Subcutaneous abdominal adipose tissue (tissue), 5 donors: ENCODE data around the gene MAL.

ENCODE experiments used
- H3K27ac ChIP-seq: one replicate; pipeline ENCODE4 v1.7.0; 2013; ENCODE audit warnings: low read depth, mild to moderate bottlenecking, inconsistent platforms, low read length, moderate library complexity
- H3K27me3 ChIP-seq, 5 donors: one replicate each; pipeline ENCODE4 v1.7.0; 2013; ENCODE audit warnings: low read length in 5 of 5, inconsistent platforms in 1 of 5; ENCODE audit not compliant: control insufficient read depth in 5 of 5, insufficient read depth in 4 of 5
- H3K36me3 ChIP-seq, 5 donors: one replicate each; pipeline ENCODE4 v1.7.0; 2013; ENCODE audit warnings: low read length in 5 of 5; ENCODE audit not compliant: control insufficient read depth in 5 of 5, insufficient read depth in 5 of 5
- H3K4me1 ChIP-seq, 5 donors: one replicate each; pipeline ENCODE4 v1.7.0; 2013; ENCODE audit warnings: low read length in 5 of 5, mild to moderate bottlenecking in 3 of 5, moderate library complexity in 1 of 5; ENCODE audit not compliant: control insufficient read depth in 5 of 5, insufficient read depth in 5 of 5
- H3K4me3 ChIP-seq, 5 donors: one replicate each; pipeline ENCODE4 v1.7.0; 2013; ENCODE audit warnings: low read length in 5 of 5, low read depth in 1 of 5
- H3K9ac ChIP-seq, 5 donors: one replicate each; pipeline ENCODE4 v1.7.0; 2013; ENCODE audit warnings: low read length in 5 of 5, mild to moderate bottlenecking in 4 of 5, moderate library complexity in 3 of 5
- H3K9me3 ChIP-seq, 5 donors: one replicate each; pipeline ENCODE4 v1.7.0; 2013; ENCODE audit warnings: low read length in 5 of 5; ENCODE audit not compliant: control insufficient read depth in 5 of 5
- donor health status: healthy.
- donor health status: healthy.
- donor health status: healthy.
- donor health status: healthy.
- donor health status: healthy.

Gene MAL

DNA sequence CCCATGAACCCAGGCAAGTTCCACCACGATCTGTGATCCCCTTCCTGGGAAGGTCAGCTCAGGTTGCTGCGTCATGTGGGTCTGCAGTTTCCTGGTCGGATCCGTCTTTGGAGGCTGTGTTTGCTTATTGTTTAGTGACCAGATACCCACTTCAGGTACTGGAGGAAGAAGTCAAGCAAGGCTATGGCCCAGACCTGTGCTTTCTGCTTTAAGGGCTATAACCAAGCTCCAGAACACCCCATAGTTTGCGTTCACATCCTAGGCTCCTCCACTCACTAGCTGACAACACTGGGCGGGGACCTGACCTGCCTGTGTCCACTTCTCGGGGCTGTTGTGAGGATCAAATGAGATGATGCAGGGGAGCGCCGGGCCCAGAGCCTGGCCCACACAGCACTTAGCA is 44.0 kb downstream of the MAL start:
- no peak overlapping the region for H3K27ac ChIP-seq

GRCh38 chr2:95071856-95072255 is 46.3 kb downstream of the MAL start:
- Histone ChIP-seq H3K27me3 (peaks cover 8 to 39% (median 30%) of the 10 kb centered on the region in 5 donors), H3K9ac (no peak overlapping the region), H3K9me3 (no peaks in the 10 kb centered on the region), H3K27ac (no peak overlapping the region), H3K4me3 (no peak overlapping the region), H3K4me1 (peaks cover 0 to 4% (median 4%) of the 10 kb centered on the region in 5 donors), H3K36me3 (no peaks in the 10 kb centered on the region)

More for the DNA sequence above, 44.0 kb downstream of the MAL start:
- Histone ChIP-seq H3K4me1 (no peaks in the 10 kb centered on the region), H3K9ac (no peak overlapping the region), H3K9me3 (no peaks in the 10 kb centered on the region), H3K4me3 (no peak overlapping the region), H3K36me3 (no peaks in the 10 kb centered on the region), H3K27me3 (peaks cover 4 to 20% (median 16%) of the 10 kb centered on the region in 5 donors)

GRCh38 chr2:95072424-95072823 is 46.9 kb downstream of the MAL start:
- Histone ChIP-seq H3K4me3 (no peak overlapping the region), H3K27ac (no peak overlapping the region), H3K9ac (no peak overlapping the region), H3K9me3 (no peaks in the 10 kb centered on the region), H3K4me1 (peaks cover 0 to 10% (median 9%) of the 10 kb centered on the region in 5 donors), H3K27me3 (peaks cover 12 to 42% (median 30%) of the 10 kb centered on the region in 5 donors), H3K36me3 (no peaks in the 10 kb centered on the region)

DNA sequence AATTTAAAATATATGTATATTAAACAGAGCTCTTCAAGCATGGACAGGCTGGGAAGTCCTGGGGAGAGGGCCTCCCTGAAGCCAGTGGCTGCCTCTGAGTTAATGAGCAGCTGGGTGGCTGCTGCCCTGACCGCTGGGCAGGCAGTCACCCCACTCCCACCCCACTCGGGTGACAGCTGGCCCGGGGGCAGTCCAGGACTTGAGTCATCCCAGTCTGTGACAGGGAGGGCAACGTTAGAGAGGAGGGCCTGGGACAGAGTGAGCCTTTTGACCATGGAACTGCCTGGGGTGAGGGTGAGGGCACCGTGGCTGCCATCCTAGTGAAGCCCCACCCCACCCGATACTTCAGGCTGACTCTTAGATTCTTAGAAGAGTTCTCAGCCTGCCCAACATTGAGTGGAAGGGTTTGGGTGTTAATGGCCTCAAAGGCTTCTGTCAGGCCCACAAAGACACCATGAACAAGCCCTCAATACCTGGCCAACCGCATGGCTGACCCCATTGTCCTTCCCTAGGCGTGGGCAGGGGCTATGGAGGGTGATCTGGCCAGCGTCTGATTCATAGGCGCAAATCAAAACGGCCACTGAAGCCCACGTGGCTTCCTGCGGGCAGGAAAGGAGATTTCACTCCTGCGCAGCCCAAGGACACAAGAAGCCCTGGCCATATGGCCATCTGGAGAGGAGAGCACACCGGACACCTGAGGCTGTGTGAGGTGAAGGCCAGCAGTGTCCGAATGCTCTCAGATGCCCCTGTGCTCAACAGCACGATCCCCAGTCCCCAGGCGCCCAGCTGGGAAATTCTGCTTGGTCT is 48.6 kb downstream of the MAL start:
- H3K27me3 ChIP-seq, result peaks cover 14 to 44% (median 30%) of the 10 kb centered on the region in 5 donors
- no peak overlapping the region for H3K27ac ChIP-seq
- H3K9ac ChIP-seq, result no peak overlapping the region
- H3K4me1 ChIP-seq, result peaks cover 0 to 13% (median 11%) of the 10 kb centered on the region in 5 donors
- H3K4me3 ChIP-seq, result no peak overlapping the region
- H3K36me3 ChIP-seq, result no peaks in the 10 kb centered on the region
- no peaks in the 10 kb centered on the region for H3K9me3 ChIP-seq

DNA sequence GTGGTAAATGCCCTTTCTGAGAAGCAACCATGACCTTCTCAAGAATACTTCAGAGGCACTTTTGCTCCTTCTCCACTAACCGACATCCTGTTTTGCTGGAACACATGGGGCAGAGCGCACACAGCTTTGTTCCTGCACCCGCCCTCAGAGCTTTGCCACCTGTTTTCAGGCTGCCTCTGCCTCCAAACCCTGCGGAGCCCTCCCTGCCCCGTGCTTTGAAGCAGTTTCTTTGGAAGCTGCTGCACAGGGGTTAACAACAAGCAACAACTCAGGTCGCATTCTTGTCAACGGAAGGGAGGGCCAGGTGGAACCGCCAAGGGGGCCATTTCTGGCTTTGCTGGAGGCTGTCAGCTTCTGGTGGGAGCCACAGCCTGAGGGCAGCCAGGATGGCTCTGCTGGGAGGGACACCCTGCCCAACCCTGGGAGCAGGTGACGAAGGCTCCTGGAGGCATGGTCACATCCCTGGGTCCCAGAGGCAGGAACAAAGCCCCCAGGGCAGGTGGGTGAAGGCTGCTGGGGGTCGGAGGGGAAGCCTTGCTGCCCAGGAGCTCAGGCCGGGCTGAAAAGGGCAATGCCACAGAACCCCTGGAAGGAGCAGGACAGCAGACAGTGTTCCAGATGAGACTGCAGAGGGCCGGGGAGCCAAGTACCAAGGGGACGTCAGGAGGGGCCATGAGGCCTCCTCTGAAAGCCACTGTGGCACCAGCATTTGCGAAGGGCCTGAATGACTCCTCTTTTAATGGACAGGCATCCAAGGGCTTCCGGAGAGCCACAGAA is 49.3 kb downstream of the MAL start:
- no peak overlapping the region for H3K27ac ChIP-seq
- H3K4me1 ChIP-seq, result peaks cover 0 to 13% (median 12%) of the 10 kb centered on the region in 5 donors
- no peak overlapping the region for H3K9ac ChIP-seq
- H3K9me3 ChIP-seq, result no peaks in the 10 kb centered on the region
- no peaks in the 10 kb centered on the region for H3K36me3 ChIP-seq
- no peak overlapping the region for H3K4me3 ChIP-seq
- H3K27me3 ChIP-seq, result peaks cover 14 to 44% (median 30%) of the 10 kb centered on the region in 5 donors

- H3K9ac ChIP-seq, result no peak overlapping the region
Observed at GRCh38 chr2:95075440-95076132, 50.1 kb downstream of the MAL start.

GRCh38 chr2:95076705-95077529 is 51.4 kb downstream of the MAL start:
- H3K27ac ChIP-seq, result no peak overlapping the region
- peak overlapping the region in 2 of 5 donors; percentile 35 to 47 for H3K9ac ChIP-seq
- no peaks in the 10 kb centered on the region for H3K36me3 ChIP-seq
- peaks cover 0 to 13% (median 12%) of the 10 kb centered on the region in 5 donors for H3K4me1 ChIP-seq
- peaks cover 14 to 42% (median 30%) of the 10 kb centered on the region in 5 donors for H3K27me3 ChIP-seq
- H3K4me3 ChIP-seq, result peak overlapping the region in 4 of 5 donors; percentile 54 to 70 (median 65)
- no peaks in the 10 kb centered on the region for H3K9me3 ChIP-seq

More at GRCh38 chr2:95075440-95076132, 50.1 kb downstream of the MAL start:
- H3K27me3 ChIP-seq, result peaks cover 14 to 44% (median 30%) of the 10 kb centered on the region in 5 donors
- H3K27ac ChIP-seq, result no peak overlapping the region
- no peaks in the 10 kb centered on the region for H3K9me3 ChIP-seq
- peaks cover 0 to 13% (median 12%) of the 10 kb centered on the region in 5 donors for H3K4me1 ChIP-seq
- no peak overlapping the region for H3K4me3 ChIP-seq
- no peaks in the 10 kb centered on the region for H3K36me3 ChIP-seq

- H3K27me3 ChIP-seq, result peaks cover 11 to 39% (median 24%) of the 10 kb centered on the region in 5 donors
- no peaks in the 10 kb centered on the region for H3K36me3 ChIP-seq
- H3K4me1 ChIP-seq, result peaks cover 0 to 13% (median 12%) of the 10 kb centered on the region in 5 donors
- H3K9me3 ChIP-seq, result no peaks in the 10 kb centered on the region
- no peak overlapping the region for H3K27ac ChIP-seq
- no peak overlapping the region for H3K9ac ChIP-seq
- H3K4me3 ChIP-seq, result peak overlapping the region in 1 of 5 donors; percentile 70
Observed at GRCh38 chr2:95077530-95077825, 52.0 kb downstream of the MAL start.

- peaks cover 0 to 13% (median 12%) of the 10 kb centered on the region in 5 donors for H3K4me1 ChIP-seq
- H3K9me3 ChIP-seq, result no peaks in the 10 kb centered on the region
- H3K27me3 ChIP-seq, result peaks cover 11 to 37% (median 23%) of the 10 kb centered on the region in 5 donors
- H3K4me3 ChIP-seq, result no peak overlapping the region
- H3K9ac ChIP-seq, result no peak overlapping the region
- no peak overlapping the region for H3K27ac ChIP-seq
- no peaks in the 10 kb centered on the region for H3K36me3 ChIP-seq
Observed at GRCh38 chr2:95077861-95078603, 52.5 kb downstream of the MAL start.
